GM18520 (cell line): ENCODE results near the gene CAPNS1.
"Not testable (repeated sequence)": the region's sequence is repeated elsewhere in the genome, so short reads cannot be mapped to it uniquely, and the experiment has no call there.

Experiments
- ATAC-seq: cut with Tn5 transposase; IDR thresholded peaks from one replicate; pipeline ENCODE4 v1.9.1; 2021; ENCODE audit not compliant: unreplicated experiment

CAPNS1 gene

GRCh38 chr19:36149673-36150406, 10.0 kb downstream of the CAPNS1 start:
- no peak for ATAC-seq

GRCh38 chr19:36150586-36150985, 10.7 kb downstream of the CAPNS1 start:
- no peak for ATAC-seq

- no peak for ATAC-seq
These were observed 11.5 kb downstream of the CAPNS1 start for GRCh38 chr19:36151144-36152018.

- no peak for ATAC-seq
These were observed 12.1 kb downstream of the CAPNS1 start for GRCh38 chr19:36152019-36152351.

GRCh38 chr19:36152352-36153091, 12.7 kb downstream of the CAPNS1 start, which contains the start of gene COX7A1:
TSS of gene COX7A1 (minus strand) at chr19:36152447. CDS start at chr19:36152407, 40 bp downstream.
- no peak for ATAC-seq

GRCh38 chr19:36153126-36153525, 13.3 kb downstream of the CAPNS1 start:
- no peak for ATAC-seq

- ATAC-seq = no peak
These were observed 21.1 kb downstream of the CAPNS1 start for GRCh38 chr19:36160821-36161596.

GRCh38 chr19:36163813-36164212, 23.9 kb downstream of the CAPNS1 start:
- ATAC-seq = no peak

GRCh38 chr19:36169084-36169760, 29.4 kb downstream of the CAPNS1 start:
- ATAC-seq = no peak

- no peak for ATAC-seq
These were observed 33.0 kb downstream of the CAPNS1 start for GRCh38 chr19:36172852-36173251.

- not testable (repeated sequence) for ATAC-seq
These were observed 34.0 kb downstream of the CAPNS1 start for GRCh38 chr19:36173846-36174245.

- not testable (repeated sequence) for ATAC-seq
These were observed 39.2 kb downstream of the CAPNS1 start for GRCh38 chr19:36179077-36179476.

GRCh38 chr19:36182612-36183244, 42.9 kb downstream of the CAPNS1 start:
- no peak for ATAC-seq

- no peak for ATAC-seq
These were observed 43.4 kb downstream of the CAPNS1 start for GRCh38 chr19:36183245-36183628.

- not testable (repeated sequence) for ATAC-seq
These were observed 46.9 kb downstream of the CAPNS1 start for GRCh38 chr19:36186722-36187121.

GRCh38 chr19:36196249-36196648, 56.4 kb downstream of the CAPNS1 start:
- no peak for ATAC-seq

GRCh38 chr19:36198119-36198518, 58.3 kb downstream of the CAPNS1 start:
- ATAC-seq = no peak
